ENCODE data around the gene PLK5.
"Not testable (repeated sequence)": the region's sequence is repeated elsewhere in the genome, so short reads cannot be mapped to it uniquely, and the experiment has no call there.

Gene PLK5, protein sequence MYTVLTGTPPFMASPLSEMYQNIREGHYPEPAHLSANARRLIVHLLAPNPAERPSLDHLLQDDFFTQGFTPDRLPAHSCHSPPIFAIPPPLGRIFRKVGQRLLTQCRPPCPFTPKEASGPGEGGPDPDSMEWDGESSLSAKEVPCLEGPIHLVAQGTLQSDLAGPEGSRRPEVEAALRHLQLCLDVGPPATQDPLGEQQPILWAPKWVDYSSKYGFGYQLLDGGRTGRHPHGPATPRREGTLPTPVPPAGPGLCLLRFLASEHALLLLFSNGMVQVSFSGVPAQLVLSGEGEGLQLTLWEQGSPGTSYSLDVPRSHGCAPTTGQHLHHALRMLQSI

DNA sequence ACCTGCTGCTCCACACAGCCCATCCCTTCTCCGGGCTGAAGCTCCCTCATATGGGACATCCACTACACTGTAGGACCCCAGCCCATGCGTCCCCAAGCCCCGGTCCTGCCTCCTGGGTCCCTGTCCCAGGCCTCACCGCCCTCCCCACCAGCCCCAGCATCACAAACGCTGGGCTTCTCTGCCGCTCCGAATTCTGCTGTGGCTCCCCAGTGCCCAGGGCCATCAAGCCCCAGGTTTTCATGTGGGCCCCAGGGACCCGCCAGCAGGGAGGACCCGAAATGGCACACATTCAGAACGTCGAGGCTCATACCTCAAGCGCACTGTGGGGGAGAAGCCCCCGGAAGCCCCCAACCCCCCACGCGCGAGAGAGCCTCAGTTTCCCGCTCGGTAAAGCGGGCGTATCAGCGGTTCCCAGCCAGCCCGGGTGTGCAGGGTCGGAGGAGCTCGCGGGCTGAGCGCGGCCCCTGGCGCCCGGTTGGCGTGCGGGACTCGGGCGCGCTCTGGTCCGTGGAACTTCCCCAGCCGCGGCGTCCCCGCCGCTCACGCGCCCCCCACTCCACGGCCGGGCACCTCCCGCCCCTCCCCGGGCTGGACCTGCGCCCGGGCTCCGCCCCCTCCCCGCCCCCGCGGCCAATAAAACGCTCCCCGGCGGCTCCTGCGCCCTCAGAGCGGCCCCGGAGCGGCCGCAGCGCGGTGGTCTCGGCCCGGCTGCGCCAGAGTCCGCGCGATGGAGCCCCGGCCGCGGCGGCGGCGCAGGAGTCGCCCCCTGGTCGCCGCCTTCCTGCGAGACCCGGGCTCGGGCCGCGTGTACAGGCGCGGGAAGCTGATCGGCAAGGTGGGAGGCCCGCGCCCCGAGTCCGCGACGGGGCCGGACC lies at the start of gene PLK5:
TSS of gene PLK5 (plus strand) at position 666 of the 875 bp plus-strand sequence. CDS start 2,920 bp downstream, outside the sequence.
- DNase-seq (ENCODE audit: low spot score), result no peak

DNA sequence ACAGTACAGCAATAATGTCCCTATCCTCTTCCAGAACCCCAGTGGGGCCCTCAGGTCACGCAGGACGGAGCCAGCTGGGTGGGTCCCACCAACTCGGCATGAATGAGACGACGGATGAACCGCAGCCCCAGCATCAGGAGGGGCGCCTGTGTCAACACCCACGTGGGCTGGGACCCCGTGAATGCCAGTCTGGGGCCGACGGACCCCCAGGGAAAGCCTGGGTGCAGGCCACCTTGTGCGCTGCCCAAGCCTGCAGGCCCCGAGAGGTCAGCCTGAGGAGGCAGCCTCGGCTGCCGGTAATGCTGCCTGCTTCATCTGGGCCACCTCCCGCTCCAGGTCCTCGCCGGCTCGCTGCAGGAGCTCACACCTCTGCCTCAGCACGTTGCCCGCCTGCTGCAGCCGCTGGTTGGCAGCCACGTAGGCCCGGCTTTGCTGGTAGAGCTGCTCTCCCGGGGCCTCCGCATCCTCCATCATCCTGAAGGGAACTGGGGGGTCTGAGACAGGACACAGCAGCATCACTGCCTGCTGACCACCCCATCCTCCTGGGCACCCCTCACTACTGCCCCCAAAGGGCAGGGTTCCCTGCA lies 49.0 kb upstream of the PLK5 start:
- DNase-seq (ENCODE audit: low spot score), result no peak

DNA sequence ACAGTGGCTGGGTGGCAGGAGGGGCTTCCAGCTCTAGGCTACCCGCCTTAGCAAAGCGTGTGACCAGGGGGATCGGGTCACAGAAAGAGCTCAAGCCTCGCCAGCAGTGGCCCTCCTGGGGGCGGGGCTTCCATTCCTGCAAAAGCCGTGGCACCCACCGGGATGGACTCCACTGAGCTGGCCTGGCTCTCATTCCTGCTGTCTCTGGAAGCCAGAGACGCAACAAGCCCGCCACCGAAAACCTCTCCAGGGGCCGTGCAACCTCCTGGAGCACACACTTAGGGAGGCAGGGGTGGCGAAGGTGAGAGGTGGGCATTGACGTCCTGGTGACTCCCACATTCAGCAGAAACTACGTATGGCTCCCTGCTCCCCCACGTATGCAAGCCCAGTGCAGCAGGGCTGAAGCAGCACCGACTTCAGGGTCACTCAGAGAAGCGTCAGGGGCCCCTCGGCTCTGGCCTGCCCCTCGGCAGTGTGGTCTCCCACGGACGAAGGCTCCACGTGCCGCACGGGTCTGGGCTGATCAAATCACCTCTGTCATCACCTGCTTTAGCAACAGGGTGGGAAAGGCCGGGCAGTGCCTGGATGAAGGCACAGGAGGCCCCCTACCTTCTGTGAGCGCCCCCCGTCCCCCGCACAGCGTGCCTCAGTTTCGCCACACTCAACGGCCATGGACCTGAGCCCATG lies 48.0 kb upstream of the PLK5 start:
- no peak for DNase-seq (ENCODE audit: low spot score)

DNA sequence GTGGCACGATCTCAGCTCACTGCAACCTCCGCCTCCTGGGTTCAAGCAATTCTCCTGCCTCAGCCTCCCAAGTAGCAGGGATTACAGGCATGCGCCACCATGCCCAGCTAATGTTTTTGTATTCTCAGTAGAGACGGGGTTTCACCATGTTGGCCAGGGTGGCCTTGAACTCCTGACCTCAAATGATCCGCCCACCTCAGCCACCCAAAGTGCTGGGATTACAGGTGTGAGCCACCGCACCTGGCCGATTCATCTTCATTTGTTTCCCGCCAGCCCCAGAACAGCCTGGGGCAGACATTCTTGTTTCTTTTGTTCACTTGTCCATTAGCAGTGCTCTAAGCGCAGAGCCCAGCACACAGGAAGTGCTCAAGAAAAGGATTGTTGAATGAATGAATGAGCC lies 46.8 kb upstream of the PLK5 start:
- DNase-seq (ENCODE audit: low spot score), result not testable (repeated sequence)

DNA sequence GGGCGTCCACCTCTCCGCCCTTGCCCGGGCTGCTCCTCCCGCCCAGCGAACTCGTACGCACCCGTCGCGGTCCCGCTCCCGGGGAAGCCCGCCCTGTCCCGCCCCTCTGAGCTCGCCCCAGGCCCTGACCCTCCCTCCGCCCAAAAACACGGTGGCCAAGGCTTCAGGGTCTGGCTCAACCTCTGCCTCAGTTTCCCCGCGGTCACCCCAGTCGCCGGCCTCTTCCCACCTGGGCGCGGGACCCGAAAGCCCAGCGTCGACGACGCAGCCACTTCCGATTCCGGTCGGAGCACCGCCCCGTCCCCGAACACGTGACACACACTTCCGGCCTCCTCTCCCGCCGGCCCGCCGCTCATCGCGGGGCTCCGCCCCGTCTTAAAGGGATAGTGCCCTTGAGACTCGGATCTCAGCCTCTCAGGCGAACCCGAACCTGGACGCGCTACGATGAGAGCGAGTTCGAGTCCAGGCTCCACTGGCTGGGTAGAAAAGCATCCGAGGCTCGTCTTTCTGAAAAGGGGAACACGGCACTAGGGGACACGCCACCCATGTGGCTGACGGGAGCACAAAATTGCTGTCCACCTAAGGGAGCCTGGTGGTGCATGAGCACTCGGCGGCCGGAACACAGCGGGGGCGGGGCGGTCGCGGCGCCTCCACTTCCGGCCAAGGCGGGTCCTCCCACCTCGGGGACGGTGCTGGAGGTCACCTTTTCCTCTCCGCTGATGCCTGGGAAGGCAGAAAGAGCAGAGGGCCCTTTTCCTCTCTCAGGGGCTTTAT lies 44.8 kb upstream of the PLK5 start, which contains the start of gene C19orf25:
TSS of gene C19orf25 (minus strand) at position 282 of the 774 bp plus-strand sequence. CDS start 312 bp downstream, outside the sequence.
- DNase-seq (ENCODE audit: low spot score), result peak; percentile 95

DNA sequence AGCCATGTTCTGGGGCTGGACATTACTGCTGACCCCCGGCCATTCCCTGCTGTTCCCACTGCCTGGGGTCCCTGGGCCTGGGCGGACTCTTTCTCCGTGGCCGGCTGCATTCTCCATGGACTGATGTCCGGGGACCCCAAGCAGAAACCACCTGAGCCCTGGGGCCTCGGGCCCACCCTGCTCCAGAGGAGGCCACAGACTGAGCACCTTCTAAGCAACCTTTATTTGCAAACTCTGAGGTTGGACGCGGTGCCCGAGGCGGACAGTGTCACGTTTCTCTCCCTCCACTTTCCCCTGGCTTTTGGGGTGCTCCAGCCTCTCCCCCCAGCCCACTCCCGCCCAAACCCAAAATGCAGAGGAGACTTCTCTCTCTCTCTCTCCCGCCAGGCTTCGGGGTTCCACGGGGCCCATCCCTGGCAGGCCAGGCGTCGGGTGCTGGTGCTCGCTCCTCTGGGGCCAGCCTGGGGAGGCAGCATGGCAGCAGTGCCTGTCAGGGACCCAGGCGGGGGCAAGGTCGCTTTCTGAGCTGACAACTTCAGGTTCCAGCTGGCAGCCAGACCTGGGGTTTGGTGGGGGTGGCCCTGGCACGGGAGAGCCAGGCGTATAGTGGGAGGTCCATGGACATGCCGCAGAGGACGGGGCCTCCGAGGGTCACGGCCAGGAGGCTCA lies 42.5 kb upstream of the PLK5 start:
- no peak for DNase-seq (ENCODE audit: low spot score)

DNA sequence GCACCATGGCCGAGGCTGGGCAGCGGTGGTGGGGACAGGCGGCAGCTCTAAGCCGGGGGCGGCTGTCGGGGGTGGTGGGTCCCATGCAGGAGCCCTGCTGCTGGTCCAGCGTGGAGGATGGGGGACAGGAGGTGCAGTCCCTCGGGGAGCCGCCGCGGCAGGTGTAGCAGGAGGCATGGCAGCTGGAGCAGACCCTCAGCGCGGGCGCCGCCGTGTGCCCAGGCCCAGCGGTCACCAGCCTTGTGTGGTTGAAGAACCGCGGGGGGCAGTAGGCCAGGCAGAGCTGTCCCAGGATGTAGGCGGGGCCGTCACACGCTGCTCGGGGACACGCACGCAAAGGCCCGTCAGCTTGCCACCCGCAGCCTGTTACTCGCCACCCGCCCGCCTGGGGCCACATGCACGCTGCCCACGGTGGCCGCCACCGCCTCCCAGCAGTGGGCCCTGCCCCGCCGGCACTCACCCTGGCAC lies 42.0 kb upstream of the PLK5 start:
- no peak for DNase-seq (ENCODE audit: low spot score)

DNA sequence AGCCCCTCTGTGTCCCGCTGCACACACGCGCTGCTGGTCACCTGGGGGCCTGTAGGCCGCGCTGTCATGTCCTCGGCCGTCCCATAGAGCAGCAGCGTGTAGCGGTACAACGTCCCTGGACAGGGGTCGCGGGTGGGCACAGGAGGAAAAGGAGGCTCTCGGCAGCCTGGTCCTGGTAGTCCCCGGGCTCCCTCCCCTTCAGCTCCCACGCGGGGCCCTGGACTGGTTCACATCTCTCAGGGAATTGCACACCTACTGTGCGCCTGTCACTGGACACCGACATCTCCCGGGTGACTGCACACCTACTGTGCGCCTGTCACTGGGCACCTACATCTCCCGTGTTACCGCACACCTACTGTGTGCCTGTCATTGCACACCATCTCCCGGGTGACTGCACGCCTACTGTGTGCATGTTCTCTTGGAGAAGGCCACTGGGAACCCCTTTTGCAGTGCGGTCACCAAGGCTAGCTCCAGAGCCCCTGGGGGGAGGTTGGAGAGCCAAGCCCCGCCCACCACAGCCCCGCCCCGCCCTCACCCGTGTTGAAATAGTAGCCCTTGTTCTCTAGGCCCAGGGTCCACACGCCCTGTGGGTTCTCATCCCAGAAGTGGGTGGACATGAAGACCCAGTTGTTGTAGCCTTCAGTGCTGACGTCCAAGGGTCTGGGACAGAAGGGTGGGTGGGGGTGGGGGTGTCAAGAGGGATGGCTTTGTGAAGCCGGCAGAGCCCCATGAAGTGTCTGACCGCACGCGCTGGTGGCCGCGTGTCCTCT lies 41.3 kb upstream of the PLK5 start:
- DNase-seq (ENCODE audit: low spot score), result no peak

DNA sequence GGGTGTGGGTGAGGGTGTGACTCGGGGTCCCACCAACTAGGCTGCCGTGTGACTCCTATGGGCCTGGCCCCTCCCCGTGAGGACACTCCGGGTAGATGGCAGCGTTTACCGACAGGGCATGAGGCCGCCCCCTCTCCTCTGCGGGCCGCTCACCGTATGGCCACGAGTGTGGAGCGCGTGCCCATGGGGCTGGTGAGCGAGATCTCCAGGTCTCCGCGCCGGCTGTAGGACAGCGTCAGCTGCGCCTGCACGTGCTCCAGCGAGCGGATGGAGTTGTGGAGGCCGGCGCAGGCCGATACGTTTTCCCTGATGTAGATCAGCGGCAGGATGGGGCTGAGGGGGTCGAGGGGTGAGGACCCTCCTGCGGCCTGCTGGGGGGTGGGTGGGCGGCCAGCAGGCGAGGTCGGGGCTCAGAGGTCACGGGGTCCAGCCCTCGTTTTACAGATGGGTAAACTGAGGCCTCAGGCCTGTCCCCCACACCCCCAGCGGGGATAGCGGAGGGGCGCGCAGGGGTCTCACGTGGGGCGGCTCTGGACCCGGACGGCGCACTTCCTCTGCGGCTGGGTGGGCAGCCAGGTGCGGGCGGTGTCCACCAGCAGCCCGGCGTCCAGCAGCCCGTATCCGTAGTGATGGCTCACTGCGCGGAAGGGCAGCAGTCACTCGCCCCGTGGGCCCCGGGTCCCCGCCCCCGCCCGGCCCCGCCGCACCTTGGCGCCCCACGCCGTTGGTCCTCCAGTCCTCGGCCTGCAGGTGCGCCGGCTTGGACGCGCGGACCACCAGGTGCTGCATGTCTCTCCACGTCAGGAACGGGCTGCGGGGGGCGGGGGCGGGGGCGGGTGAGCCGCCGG lies 40.5 kb upstream of the PLK5 start:
- no peak for DNase-seq (ENCODE audit: low spot score)

DNA sequence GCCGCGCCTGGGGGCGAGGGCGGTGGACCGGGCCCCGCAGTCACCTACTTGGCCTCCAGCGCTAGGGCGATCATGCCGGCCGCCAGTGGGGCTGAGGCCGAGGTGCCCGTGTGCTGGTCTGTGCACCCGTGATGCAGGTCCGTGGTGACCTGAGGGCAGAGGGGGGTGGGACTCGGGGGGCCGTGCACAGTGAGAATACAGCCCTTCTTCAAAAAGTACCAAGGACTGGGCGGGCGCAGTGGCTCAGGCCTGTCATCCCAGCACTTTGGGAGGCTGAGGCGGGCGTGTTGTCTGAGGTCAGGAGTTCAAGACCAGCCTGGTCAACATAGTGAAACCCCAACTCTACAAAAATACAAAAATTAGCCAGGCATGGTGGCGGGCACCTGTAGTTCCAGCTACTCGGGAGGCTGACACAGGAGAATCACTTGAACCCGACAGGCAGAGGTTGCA lies 39.9 kb upstream of the PLK5 start:
- no peak for DNase-seq (ENCODE audit: low spot score)

DNA sequence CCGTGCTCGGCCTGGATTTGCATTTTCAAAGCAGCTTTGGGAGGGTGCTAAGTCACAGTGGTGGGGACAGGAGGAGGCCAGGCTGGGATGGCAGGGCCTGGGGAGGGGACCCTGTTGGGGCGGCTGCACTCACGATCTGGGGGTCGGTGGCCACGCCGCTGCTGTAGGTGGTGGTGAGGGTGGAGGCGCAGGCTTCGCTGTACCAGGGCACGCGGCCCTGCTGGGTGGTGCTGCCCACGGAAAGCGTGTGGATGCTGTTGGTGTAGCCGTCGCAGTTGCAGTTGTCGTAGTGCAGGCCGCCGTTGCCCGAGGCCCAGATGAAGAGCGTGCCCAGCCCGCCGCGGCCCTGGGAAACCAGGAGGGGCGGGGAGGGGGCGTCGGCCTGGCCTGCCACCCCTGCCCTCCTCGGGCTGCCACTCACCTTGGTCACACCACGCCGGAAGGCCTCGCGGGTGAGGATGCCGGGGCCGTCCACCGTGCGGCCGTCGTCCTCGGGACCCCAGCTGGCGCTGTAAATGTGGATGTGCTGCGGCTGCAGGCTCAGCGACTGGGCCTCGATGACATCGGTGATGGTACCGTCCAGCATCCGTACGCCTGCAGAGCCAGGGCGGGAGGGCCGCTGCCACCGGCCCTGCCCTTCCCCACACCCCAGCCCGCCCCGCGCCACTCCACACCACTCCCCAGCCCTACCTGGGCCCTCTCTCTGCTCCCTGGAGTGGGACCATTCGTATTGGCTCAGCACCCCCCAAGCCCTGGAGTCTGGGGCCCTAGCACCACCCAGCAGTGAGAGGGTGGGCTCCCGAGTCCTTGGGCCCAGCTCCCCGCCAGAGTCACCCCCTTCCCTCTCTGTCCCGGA lies 36.9 kb upstream of the PLK5 start:
- DNase-seq (ENCODE audit: low spot score), result no peak

DNA sequence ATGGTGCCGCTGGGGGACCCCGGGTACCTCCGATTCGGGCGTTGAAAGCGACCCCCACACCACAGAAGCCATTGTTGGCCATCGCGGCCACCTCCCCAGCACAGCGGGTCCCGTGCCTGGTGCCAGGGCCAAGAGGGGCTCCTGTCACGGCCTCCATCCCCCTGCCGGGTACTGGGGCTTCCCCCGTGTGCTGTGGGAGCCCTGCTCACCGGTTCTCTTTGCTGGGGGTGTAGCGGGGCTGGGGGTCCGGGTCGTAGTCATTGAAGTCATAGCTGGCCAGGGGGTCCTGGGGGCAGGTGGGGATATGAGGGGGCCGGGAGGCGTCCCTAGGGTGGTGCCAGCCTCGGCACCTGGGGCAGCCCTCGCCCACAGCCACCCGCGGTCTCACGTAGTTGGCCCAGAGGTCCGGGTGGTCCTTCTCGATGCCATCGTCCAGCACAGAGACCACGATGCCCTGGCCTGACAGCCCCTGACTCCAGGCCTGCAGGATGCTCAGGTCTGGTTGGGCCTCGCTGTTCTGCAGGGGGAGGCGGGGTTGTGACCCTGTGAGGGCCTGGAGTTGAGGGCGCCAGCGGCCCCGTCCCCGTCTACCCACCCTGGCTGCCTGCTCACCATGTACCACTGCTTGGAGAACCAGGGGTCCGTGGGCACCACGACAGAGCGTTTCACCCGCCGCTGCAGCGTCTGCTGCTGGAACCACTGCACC lies 36.1 kb upstream of the PLK5 start:
- no peak for DNase-seq (ENCODE audit: low spot score)

DNA sequence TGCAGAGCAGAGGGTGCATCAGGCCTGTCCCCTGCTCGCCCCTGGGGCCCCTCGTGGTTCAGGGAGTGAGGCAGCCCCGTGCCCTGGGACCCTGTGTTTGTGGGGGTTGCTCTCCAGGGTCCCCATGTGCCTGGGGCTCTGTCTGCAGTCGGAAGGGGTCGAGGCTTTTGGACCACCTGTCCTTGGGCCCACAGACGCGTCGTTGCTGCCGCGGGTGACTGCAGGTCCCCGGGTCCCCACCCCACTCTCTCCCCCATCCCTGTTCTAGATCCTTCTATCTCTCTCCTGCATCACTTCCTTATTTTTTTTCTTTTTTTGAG lies 35.6 kb upstream of the PLK5 start:
- no peak for DNase-seq (ENCODE audit: low spot score)

DNA sequence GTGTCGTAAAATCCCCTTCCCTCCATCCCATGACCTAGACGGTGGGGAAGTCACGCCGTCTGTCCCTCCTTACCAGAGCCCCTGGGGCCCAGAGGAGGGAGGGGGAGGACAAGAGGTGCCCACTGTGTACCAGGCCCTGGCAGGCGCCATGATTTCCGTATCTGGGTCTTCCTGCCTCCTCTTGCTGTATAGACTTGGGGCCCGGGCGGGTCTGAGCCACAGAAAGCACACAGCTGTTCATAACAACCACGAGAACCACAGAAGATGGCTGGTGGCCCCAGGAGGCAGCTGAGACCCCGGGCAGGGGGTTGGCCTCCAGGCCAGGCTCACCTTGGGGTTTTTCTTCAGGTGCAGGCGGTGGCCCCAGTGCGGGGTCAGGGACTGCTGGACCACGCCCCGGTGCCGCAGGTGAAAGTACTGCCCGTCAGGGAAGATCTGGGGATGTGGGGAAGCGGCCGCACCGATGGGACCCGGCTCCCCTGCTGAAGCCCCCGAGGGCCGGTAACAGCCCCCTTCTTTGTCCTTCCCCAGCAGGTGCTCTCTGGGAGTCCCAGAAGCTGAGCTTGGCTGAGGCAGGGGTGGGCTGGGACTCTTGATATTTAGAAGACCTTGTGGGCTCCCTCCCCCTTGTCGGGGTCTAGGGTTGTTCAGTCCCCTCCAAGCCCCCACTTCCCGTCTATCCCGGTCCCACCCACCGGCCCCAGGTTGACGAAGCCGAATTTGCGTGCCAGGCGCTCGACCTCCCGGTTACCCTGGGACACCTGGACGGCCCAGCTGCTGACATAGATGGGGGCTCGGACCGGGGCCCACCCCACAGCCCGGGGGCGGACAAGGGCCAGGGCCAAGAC lies 34.2 kb upstream of the PLK5 start:
- DNase-seq (ENCODE audit: low spot score), result no peak

DNA sequence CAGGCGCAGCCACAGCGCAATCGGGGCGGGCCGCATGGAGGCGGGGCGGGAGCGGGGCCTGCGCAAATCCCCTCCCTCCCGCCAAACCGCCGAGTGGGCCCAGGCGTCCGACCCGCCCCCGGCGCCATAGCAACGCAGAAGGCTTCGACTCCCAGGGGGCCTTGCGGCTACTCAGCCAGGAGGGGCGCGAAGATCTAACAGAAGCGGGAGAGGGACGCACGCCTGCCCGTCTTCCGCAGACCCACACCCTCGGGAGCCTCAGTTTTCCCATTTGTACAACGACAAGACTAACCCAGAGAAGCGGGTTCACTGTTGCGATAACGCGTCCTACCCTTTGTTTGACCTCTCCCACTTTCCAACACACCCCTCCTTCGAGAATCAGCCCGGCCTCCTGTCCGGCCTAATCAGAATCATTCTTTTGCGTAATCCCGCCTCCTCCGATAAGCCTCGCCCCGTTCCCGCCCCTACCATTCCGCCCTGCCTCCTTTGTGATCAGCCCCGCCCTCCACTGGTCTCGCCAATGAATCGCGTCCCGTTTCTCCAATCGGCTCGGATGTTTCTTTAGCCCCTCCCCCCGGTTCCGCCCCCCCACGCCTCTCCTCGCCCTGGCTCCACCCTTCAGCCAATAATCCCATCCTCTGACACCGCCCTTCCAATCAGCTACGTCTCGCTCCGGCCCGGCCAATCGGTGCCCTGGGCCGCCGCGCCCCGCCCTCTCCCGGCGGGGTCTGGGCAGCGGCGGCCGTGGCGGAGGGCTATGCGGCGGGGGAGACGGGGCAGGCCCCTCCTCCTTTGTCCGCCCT lies 33.4 kb upstream of the PLK5 start, which contains the start of gene PCSK4:
TSS of gene PCSK4 (minus strand) at position 40 of the 803 bp plus-strand sequence. CDS start at position 36, 4 bp downstream.
- DNase-seq (ENCODE audit: low spot score), result peak; percentile 99
